PC-3 (cell line): Measurements from ENCODE around the gene TLR4. TPM values are rescaled to one million over a fixed set of nuclear protein-coding genes. Genes with fewer than 3 reads are reported as not detected.

Experiments used
- ATAC-seq: fragments of 200-7000 bp; cut with Tn5 transposase; 2 replicates; pipeline ENCODE4 v1.9.1; 2020; ENCODE audit warnings: mild to moderate bottlenecking, moderate library complexity
- BruUV-seq: library from RNA; stranded (reverse); fragments of 400-500 nt; replicated peaks from 2 replicates; lab custom pipeline; 2021; lab: Mats Ljungman, UMichigan
- CTCF ChIA-PET: fragments of 300-600 bp; sonication (Branson Sonifier 250); formaldehyde crosslinking; loops from one replicate; lab custom pipeline; 2022; ENCODE audit warnings: antibody characterized with exemption; lab: Charles Lee
- POLR2A ChIA-PET: fragments of 300-600 bp; sonication (Branson Sonifier 250); formaldehyde crosslinking; loops from one replicate; lab custom pipeline; 2022; ENCODE audit warnings: antibody characterized with exemption; ENCODE audit not compliant: unreplicated experiment; lab: Charles Lee
- DNase-seq: peaks from one replicate; pipeline ENCODE4 v3.0.0-alpha.2; 2015
- H2AFZ ChIP-seq: fragments of 300-600 bp; sonication (generic); 2 replicates; pipeline ENCODE4 v1.6.0; 2016; ENCODE audit warnings: antibody characterized with exemption, low read length
- H3F3A ChIP-seq: fragments of 300-600 bp; sonication (generic); one replicate; pipeline ENCODE4 v1.6.0; 2017; ENCODE audit warnings: antibody characterized with exemption, low read length, control low read depth, mild to moderate bottlenecking; ENCODE audit not compliant: unreplicated experiment
- H3K27ac ChIP-seq: fragments of 300-600 bp; sonication (generic); 2 replicates; pipeline ENCODE4 v1.5.1; 2016; ENCODE audit warnings: mild to moderate bottlenecking, low read length
- H3K27me3 ChIP-seq: fragments of 300-600 bp; sonication (generic); 2 replicates; pipeline ENCODE4 v1.6.1; 2016; ENCODE audit warnings: low read length, mixed read lengths
- H3K36me3 ChIP-seq: fragments of 300-600 bp; sonication (generic); 2 replicates; pipeline ENCODE4 v1.6.1; 2016; ENCODE audit warnings: low read depth, mixed run types, low read length, mixed read lengths
- H3K4me1 ChIP-seq: fragments of 300-600 bp; sonication (generic); 2 replicates; pipeline ENCODE4 v1.5.1; 2016; ENCODE audit warnings: low read length; ENCODE audit not compliant: insufficient read depth
- H3K4me2 ChIP-seq: fragments of 300-600 bp; sonication (generic); 2 replicates; pipeline ENCODE4 v1.6.0; 2016; ENCODE audit warnings: low read length
- H3K4me3 ChIP-seq: fragments of 300-600 bp; sonication (generic); 2 replicates; pipeline ENCODE4 v1.5.1; 2016; ENCODE audit warnings: mild to moderate bottlenecking, low read length, mixed read lengths
- H3K79me2 ChIP-seq: fragments of 300-600 bp; sonication (generic); 2 replicates; pipeline ENCODE4 v1.6.1; 2017; ENCODE audit warnings: low read length, mixed read lengths
- H3K9ac ChIP-seq: fragments of 300-600 bp; sonication (generic); 2 replicates; pipeline ENCODE4 v1.6.0; 2016; ENCODE audit warnings: mild to moderate bottlenecking, low read length
- H3K9me2 ChIP-seq: fragments of 300-600 bp; sonication (generic); replicated peaks from 2 replicates; pipeline ENCODE4 v1.6.1; 2016; ENCODE audit warnings: mixed run types, low read length, mixed read lengths
- H3K9me3 ChIP-seq: fragments of 300-600 bp; sonication (generic); 2 replicates; pipeline ENCODE4 v1.6.1; 2016; ENCODE audit warnings: low read length, mixed read lengths
- H4K20me1 ChIP-seq: fragments of 300-600 bp; sonication (generic); 2 replicates; pipeline ENCODE4 v1.6.1; 2016; ENCODE audit warnings: low read length, mixed read lengths
- EZH2 ChIP-seq: fragments of 300-600 bp; sonication (generic); IDR thresholded peaks from one replicate; pipeline ENCODE4 v1.6.1; 2017; ENCODE audit warnings: antibody characterized with exemption, mild to moderate bottlenecking, low read length; ENCODE audit not compliant: unreplicated experiment
- EZH2phosphoT487 ChIP-seq: fragments of 300-600 bp; sonication (generic); IDR thresholded peaks from 2 replicates; pipeline ENCODE4 v1.6.1; 2018; ENCODE audit warnings: mild to moderate bottlenecking, antibody characterized with exemption, low read length, borderline replicate concordance
- intact Hi-C: fragments of 100-400 bp; cut with micrococcal nuclease; formaldehyde crosslinking; loops from 2 replicates; pipeline ENCODE4 v1.9.0; 2023
- total RNA-seq: library from RNA; depleted of rRNA; stranded (reverse); fragments of >200 nt; gene quantifications from 2 replicates; pipeline ENCODE4 v1.2.3, GENCODE V29; 2014
- TF ChIP-seq, protein P1 (sequence below): fragments of 300-600 bp; sonication (generic); conservative IDR thresholded peaks from 2 replicates; pipeline ENCODE4 v1.5.1; 2017; ENCODE audit warnings: antibody characterized with exemption, low read depth, mild to moderate bottlenecking, low read length

The TLR4 gene
- total RNA-seq, 1 experiment from 2014 or later = not detected

DNA sequence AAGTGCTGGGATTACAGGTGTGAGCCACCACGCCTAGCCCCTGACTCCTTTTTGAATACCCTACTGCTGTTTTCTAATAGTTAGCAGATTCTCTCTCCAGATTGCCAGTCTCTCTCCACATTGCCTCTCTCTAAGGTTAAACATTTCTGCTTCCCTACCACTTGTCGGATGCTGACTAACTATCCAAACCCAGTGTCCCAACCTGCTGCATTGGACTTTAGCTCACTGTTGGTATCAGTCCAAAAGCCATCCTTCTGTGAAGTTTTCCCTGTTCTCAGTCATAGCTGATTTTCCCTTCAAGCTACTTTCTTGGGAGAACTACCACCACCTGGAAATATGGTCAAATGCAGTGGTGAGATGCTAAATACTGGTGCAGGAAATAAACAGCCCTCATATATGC lies 48.7 kb downstream of the TLR4 start:
- Histone ChIP-seq H4K20me1 (no peaks in the 10 kb centered on the region), H3K9me3 (no peaks in the 10 kb centered on the region), H3K4me3 (no peak overlapping the region), H3K4me1 (no peaks in the 10 kb centered on the region), H3K4me2 (no peak overlapping the region), H3K9ac (no peak overlapping the region), H3K27me3 (no peaks in the 10 kb centered on the region), H3F3A (no peaks in the 10 kb centered on the region), H3K9me2 (no peaks in the 10 kb centered on the region), H3K36me3 (no peaks in the 10 kb centered on the region), H2AFZ (no peak overlapping the region), H3K27ac (no peak overlapping the region), H3K79me2 (no peaks in the 10 kb centered on the region)
- intact Hi-C loops = no loop called here
- DNase-seq (no peak), ATAC-seq (no peak)
- TF ChIP-seq, protein P1, sequence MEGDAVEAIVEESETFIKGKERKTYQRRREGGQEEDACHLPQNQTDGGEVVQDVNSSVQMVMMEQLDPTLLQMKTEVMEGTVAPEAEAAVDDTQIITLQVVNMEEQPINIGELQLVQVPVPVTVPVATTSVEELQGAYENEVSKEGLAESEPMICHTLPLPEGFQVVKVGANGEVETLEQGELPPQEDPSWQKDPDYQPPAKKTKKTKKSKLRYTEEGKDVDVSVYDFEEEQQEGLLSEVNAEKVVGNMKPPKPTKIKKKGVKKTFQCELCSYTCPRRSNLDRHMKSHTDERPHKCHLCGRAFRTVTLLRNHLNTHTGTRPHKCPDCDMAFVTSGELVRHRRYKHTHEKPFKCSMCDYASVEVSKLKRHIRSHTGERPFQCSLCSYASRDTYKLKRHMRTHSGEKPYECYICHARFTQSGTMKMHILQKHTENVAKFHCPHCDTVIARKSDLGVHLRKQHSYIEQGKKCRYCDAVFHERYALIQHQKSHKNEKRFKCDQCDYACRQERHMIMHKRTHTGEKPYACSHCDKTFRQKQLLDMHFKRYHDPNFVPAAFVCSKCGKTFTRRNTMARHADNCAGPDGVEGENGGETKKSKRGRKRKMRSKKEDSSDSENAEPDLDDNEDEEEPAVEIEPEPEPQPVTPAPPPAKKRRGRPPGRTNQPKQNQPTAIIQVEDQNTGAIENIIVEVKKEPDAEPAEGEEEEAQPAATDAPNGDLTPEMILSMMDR = no peak
- TF ChIP-seq EZH2 (no peak), EZH2phosphoT487 (no peak)
- POLR2A ChIA-PET = no interaction called here
- CTCF ChIA-PET = no interaction called here
- no TSS peak for BruUV-seq

DNA sequence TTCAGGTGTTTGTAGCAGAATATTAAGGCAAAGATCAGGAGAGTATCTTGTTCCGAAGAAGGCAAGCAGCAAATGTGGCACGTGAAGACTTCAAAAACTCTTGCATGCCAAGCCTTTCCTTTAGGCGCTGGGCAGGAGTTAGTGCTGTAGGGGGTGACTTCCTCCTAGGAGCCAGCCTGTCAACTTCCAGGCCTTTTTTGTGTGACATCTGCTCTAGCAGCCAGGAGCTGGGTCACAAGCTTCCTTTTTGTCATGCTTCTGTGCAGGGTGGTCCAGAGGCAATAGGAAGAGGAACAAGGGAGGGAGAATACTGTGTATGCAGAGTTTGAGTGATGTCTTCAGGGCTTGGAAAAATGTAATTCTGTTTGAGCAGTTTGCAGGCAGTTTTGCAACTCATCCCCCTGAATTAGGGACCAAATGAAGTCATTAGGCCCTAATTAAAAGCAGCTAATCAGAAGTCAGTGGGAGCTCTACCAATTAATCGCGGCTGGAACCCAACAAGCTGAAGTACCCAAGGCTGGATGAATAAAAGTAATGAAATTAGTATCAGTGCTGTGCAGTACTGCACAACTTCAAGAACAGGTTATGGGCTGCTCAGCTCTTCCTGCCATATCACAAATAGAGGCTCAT lies 53.5 kb downstream of the TLR4 start:
- ATAC-seq (no peak), DNase-seq (no peak)
- H3K27ac ChIP-seq = no peak overlapping the region
- no peaks in the 10 kb centered on the region for H3K27me3 ChIP-seq
- intact Hi-C loops = no loop called here
- no peaks in the 10 kb centered on the region for H3F3A ChIP-seq
- no peak overlapping the region for H3K9ac ChIP-seq
- BruUV-seq = no TSS peak
- no peaks in the 10 kb centered on the region for H3K9me3 ChIP-seq
- no peak overlapping the region for H3K4me2 ChIP-seq
- ChIA-PET CTCF (no interaction called here), POLR2A (no interaction called here)
- no peak overlapping the region for H3K4me3 ChIP-seq
- H3K9me2 ChIP-seq = no peaks in the 10 kb centered on the region
- H2AFZ ChIP-seq = no peak overlapping the region
- H3K4me1 ChIP-seq = no peaks in the 10 kb centered on the region
- no peaks in the 10 kb centered on the region for H3K79me2 ChIP-seq
- H3K36me3 ChIP-seq = no peaks in the 10 kb centered on the region
- no peaks in the 10 kb centered on the region for H4K20me1 ChIP-seq
- TF ChIP-seq EZH2phosphoT487 (no peak), EZH2 (no peak)
- TF ChIP-seq, protein P1 = no peak

DNA sequence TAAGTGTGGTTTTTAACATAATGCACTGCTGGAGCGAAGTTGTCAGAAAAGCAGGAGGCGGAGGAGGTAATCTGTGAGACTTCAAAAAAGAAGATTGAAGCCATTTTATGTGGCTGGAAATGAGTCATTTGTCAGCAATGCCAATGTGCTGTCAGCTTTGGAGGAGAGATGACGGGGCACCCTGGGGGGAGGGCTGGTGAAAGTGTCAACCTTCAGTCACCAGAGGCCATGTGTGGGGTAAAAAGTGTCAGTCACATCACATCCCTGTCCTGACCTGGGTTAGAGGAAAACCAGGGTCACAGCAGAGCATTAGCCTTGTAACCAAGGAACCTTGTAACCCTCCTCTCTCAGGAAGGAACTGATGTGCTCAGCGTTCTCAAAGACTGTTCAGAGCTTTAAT lies 59.1 kb downstream of the TLR4 start:
- BruUV-seq = no TSS peak
- ATAC-seq = no peak
- H3K79me2 ChIP-seq = no peaks in the 10 kb centered on the region

More for the DNA sequence above, 59.1 kb downstream of the TLR4 start:
- ChIA-PET POLR2A (no interaction called here), CTCF (no interaction called here)
- TF ChIP-seq, protein P1 = no peak
- TF ChIP-seq EZH2phosphoT487 (no peak), EZH2 (no peak)
- Histone ChIP-seq H3K27me3 (no peaks in the 10 kb centered on the region), H3K4me1 (no peaks in the 10 kb centered on the region), H3K4me2 (no peak overlapping the region), H3F3A (no peaks in the 10 kb centered on the region), H3K27ac (no peak overlapping the region), H4K20me1 (no peaks in the 10 kb centered on the region), H3K36me3 (no peaks in the 10 kb centered on the region), H3K9me3 (no peaks in the 10 kb centered on the region), H2AFZ (no peak overlapping the region), H3K9me2 (no peaks in the 10 kb centered on the region), H3K4me3 (no peak overlapping the region), H3K9ac (no peak overlapping the region)
- intact Hi-C loops = no loop called here
- DNase-seq = no peak
